Embryonic facial prominence (tissue), 1 donor: ENCODE results near the gene OR7G1.
A peak's percentile ranks its signal among the peaks of the same experiment; 100 is the strongest.
"Not testable (repeated sequence)": the region's sequence is repeated elsewhere in the genome, so short reads cannot be mapped to it uniquely, and the experiment has no call there.

ENCODE experiments used
- DNase-seq: peaks from one replicate; pipeline ENCODE4 v3.0.0-alpha.2; 2016; ENCODE audit errors: extremely low spot score

The OR7G1 gene

DNA sequence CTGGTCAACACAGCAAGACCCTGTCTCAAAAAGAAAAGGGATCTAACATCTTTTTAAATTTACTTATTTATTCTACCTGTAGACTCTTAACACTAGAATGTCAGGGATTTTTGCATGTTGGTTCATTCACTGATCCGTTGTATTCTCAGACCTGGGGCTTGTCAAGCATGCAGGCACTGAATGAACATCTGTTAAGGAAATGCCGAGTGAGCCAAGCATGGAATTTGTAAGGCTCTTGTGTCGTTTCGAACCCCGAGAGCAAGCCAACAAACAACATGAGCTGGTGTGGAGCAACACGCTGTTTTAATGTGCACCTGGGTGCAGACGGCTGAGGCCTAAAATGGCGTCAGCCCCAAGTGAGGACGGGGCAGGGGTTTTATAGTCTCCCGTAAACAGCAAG is 38.7 kb downstream of the OR7G1 start:
- no peak for DNase-seq

DNA sequence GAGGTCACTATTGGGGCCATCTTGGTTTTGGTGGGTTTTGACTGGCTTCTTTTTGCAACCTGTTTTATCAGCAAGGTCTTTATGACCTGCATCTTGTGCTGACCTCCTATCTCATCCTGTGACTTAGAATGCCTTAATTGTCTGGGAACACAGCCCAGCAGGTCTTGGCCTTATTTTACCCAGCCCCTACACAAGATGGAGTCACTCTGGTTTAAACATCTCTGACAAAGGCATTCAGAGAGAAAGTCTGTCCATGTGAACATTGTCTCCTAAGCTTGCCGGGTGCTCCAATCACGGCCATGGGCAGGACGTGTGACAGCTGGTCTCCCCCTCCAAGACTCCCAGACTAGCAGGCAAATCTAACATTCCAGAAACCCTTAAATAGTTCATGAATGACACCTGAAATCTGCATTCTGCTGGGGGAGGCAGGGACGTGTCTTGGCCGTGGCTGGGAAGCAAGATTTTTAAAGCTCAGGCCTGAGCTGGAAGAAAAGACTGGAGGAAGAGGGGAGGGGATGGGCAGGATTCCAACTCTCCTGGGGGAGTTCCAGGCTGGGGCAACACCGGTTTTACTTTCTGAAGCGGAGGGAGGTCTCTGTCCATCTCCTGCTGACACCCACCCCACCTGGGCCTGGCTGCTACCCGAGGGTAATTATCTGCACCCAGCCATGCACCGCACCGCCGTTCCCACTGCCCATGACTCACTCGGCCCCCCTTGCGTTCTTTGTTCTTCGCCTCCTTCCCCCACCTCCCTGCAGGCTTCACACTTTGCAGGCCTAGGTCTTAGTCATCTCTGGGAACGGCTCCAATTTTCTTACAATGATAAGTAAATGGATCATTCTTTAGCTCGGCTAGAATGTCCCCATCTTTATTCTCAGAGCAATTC is 40.3 kb downstream of the OR7G1 start:
- DNase-seq: peak; percentile 78

DNA sequence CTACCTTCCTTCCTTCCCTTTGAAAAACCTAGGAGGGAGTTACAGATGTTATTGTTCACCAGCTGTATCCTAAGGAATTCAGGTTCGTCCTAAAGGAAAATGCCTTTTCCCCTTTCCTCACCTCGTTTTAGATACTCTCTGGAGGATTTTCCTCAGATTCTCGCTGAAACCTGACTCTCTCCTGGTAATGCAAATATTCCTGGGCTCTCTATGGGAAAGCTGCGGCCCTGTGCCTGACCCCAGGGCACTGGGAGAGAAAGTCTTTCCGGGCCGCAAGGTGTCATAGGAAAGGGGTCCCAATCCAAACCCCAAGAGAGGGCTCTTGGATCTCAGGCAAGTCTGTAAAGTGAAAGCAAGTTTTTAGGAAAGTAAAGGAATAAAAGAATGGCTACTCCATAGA is 41.8 kb downstream of the OR7G1 start:
- no peak for DNase-seq

DNA sequence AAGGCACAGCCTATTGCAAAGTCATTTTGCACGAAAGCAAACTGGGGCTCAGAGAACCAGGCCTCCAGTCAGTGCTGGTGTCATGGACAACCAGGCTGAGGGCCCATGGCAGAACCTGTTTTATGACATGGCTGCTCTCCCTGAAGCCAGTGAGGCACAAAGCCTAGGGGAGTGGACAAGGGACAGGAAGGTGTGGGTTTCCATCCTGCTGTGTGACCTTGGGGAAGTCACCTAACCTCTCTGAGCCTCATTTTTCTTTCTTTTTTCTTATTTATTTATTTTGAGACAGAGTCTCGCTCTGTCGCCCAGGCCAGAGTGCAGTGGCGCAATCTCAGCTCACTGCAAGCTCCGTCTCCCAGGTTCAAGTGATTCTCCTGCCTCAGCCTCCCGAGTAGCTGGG is 43.8 kb downstream of the OR7G1 start:
- DNase-seq: not testable (repeated sequence)

DNA sequence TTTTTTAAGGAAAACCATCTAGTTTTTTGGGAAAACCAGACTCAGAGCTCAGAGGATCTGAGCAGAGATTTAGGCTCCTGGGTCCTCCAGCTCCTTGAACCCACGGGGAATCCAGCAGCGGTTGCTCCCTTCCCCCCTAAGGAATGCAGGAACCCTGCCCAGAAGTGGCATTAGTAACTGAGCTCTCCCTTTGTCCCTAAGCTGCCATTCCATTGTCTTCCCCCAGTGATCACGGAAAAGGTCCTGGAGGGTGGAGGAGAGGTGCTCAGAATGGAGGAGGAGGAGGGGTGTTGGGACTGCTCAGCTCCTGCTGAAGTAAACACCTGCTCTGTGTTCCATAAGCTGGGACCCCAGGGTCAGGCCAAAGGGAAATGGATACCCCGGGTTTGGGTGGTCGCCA is 45.5 kb downstream of the OR7G1 start:
- peak; percentile 12 for DNase-seq

DNA sequence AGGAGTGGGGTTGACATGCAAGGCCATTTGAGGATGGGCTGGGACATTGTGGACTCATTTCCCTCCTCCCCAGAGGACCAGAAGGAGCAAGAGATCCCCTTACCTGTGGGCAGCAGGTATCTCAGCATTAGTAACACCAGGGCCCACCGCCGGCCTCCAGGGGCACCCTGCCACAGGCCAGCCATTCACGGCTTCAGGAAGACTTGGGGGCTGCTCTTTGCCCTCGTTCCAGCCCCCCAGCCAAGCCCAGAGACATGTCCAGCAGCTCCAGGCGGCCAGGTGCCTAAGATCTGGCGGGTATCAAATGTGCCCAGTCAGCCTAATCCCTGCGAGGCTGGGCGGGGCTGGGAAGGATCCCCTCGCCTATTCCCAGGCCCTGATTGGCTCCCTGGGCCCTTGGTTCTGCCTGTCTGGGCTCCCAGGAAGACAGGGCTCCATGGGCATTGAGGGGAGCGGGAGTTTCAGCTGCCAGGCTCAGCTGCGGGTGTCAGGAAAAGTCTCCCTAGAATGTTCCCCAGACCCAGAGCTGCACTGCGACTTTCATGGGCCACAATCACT is 50.0 kb downstream of the OR7G1 start:
- DNase-seq: no peak
